GM18909 (cell line): Measurements from ENCODE around the gene DYNC1H1.

ENCODE experiments used
- ATAC-seq: cut with Tn5 transposase; IDR thresholded peaks from one replicate; pipeline ENCODE4 v1.9.1; 2021; ENCODE audit warnings: mild to moderate bottlenecking; ENCODE audit not compliant: unreplicated experiment, poor library complexity

Gene DYNC1H1

GRCh38 chr14:102027951-102028350 is 63.6 kb downstream of the DYNC1H1 start:
- ATAC-seq = no peak

GRCh38 chr14:102028733-102029132 is 64.4 kb downstream of the DYNC1H1 start:
- no peak for ATAC-seq

- ATAC-seq = no peak
Measured at GRCh38 chr14:102029956-102030355, 65.6 kb downstream of the DYNC1H1 start.

- ATAC-seq = no peak
Measured at GRCh38 chr14:102033241-102033640, 68.9 kb downstream of the DYNC1H1 start.

- no peak for ATAC-seq
Measured at GRCh38 chr14:102034301-102034700, 69.9 kb downstream of the DYNC1H1 start.

GRCh38 chr14:102035914-102036313 is 71.5 kb downstream of the DYNC1H1 start:
- no peak for ATAC-seq

- no peak for ATAC-seq
Measured at GRCh38 chr14:102037686-102038085, 73.3 kb downstream of the DYNC1H1 start.

GRCh38 chr14:102039157-102039556 is 74.8 kb downstream of the DYNC1H1 start:
- no peak for ATAC-seq

- ATAC-seq = no peak
Measured at GRCh38 chr14:102040153-102040552, 75.8 kb downstream of the DYNC1H1 start.

GRCh38 chr14:102042699-102043098 is 78.3 kb downstream of the DYNC1H1 start:
- ATAC-seq = no peak

GRCh38 chr14:102043251-102044025 is 79.1 kb downstream of the DYNC1H1 start:
- no peak for ATAC-seq

- ATAC-seq = no peak
Measured at GRCh38 chr14:102044566-102044965, 80.2 kb downstream of the DYNC1H1 start.

GRCh38 chr14:102046337-102047278 is 82.2 kb downstream of the DYNC1H1 start:
- no peak for ATAC-seq

GRCh38 chr14:102047808-102048540 is 83.6 kb downstream of the DYNC1H1 start:
- no peak for ATAC-seq

- ATAC-seq = no peak
Measured at GRCh38 chr14:102049258-102050025, 85.1 kb downstream of the DYNC1H1 start.

GRCh38 chr14:102050026-102050405 is 85.6 kb downstream of the DYNC1H1 start:
- ATAC-seq = no peak

- no peak for ATAC-seq
Measured at GRCh38 chr14:102050625-102051024, 86.3 kb downstream of the DYNC1H1 start.

GRCh38 chr14:102052522-102052921 is 88.1 kb downstream of the DYNC1H1 start:
- ATAC-seq = no peak

GRCh38 chr14:102055181-102055901 is 91.0 kb downstream of the DYNC1H1 start:
- ATAC-seq = no peak
